NCI-H2171 treated with DMSO at 0.1 percent for 48 hours (cell line): ENCODE data around the gene PRH2.

Experiments
- DNase-seq: peaks from one replicate; lab custom pipeline; 2025; lab: John Stamatoyannopoulos, UW

PRH2 gene

DNA sequence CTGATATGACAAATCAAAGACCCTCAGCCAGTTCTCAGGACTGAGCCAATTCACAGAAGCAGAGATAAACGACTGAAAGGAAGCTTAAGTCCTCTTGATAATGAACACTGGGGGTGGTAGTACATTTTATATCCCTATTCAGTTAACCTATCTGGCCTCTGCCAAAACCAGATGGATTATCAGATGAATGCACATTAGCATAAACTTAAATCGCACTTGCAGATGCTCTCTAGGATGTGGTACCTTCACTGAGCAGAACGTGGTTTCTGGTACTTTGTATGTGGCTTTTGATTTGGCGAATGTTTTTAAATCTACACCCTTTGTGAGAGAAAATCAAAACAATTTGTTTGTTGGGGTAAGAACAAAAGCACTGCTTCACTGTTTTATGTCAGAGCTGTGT is 31.2 kb downstream of the PRH2 start:
- no peak for DNase-seq

DNA sequence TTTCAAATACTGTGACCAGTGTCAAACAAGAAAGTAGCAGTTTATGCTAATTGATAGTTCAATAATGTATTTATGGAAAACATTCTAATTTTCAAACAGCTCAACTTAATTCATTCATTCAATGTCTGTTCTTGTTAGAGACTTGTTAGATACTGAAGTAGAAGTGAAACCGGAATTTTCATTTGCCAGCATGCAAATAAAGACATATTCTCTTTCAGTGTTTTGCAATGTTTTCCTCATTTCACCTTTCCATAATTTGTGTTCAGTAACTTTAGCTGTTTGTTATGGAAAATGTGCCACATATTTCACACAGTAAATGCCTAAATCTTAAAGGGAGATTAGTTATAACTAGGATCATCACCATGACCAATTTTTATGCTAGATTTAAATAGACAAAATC is 36.4 kb downstream of the PRH2 start:
- DNase-seq, result no peak

DNA sequence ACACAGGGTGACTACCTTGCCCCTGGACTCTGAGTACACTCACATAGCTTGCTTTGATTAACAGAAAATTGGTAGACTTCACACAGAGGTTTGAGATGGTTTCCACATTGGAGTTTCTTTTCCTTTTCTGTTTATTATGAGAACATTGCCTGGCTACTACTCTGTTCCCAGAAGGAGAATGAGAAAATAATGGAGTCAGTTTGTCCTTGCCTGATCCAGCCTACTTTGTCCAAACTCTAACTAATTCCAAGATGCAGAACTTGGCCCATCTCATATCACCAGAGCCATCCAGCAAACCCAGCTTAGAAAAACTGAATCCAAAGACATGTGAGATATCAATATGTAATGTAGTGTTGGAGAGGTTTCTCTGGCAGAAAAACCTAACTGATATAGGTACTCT is 37.3 kb downstream of the PRH2 start:
- no peak for DNase-seq

DNA sequence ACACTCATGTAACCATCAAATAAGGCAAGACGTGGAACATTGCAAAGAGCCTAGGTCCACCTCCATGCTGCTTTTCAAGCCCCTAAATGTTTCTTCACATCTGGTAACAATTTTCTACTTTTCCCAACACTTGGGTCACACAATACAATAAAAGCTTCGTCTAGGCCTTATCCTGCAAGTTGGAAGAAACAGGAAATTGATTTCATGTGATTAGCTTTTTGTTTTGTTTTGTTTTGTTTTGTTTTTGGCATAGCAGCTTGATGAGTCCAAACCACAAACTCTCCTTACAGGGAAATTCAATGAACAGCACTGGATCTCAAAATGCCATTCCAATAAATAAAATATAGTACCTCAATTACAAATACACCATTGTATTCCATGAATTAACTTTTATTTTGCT is 38.4 kb downstream of the PRH2 start:
- no peak for DNase-seq

DNA sequence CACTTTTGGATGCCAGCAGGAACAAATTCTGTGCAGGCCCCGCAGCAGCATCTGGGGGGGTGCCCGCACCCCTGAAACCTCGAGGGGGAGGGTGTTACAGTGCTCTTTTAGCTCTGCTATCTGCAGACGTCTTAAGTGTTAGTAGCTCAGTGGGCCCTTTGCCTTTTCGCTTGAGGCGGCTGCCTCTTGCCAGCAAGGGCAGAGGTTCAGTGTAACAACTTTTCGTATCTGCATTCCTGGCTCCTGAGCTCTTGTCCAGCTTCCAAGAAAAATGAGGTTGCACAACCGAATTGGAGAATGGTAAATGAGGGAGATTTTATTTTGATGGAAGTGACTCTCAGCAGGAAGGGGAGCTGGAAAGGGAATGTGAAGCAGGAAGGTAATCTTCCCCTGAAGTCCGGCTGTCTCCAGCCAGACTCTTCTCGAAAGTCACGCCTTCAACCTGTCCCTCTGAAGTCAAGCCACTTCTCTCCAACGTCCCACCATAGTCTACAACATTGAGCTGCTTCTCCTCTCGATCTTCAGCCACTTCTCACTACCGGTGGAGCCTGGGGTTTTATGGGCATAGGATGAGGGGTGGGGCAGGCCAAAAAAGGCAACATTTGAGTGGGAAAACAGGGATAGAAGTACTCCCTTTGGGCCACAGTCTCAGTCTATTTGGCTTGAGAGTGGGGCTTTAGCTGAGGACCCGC is 39.9 kb downstream of the PRH2 start:
- DNase-seq, result no peak

DNA sequence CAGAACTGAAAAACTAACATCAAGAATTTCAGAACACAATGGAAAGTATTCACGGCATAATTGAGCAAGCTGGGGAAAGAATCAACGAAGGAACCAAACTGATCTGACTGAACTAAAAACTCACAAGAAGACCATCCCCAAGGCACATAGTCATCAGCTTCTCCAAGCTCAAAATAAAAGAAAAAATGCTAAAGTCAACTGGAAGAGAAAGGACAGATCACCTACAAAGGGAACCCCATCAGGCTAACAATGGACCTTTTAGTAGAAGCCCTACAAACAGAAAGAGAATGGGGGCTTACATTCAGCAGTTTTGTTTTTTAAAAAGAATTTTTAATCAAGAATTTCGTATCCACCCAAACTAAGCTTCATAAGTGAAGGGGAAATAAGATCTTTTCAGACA is 45.9 kb downstream of the PRH2 start:
- DNase-seq, result no peak

DNA sequence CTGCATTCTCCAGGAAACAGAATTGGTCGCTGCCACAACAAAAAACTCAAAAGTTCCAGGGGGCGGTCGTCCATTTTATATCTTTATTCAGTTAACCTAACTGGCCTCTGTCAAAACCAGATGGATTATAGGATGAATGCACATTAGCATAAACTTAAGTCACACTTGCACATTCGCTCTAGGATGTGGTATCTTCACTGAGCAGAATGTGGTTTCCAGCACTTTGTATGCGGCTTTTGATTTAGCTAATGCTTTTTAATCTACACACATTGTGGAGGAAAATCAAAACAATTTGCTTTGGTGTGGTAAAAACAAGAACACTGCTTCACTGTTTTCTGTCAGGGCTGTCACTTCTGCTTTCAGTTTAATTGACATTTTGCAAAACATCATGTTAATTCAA is 53.2 kb downstream of the PRH2 start:
- no peak for DNase-seq
